ENCODE measurements around the gene ZG16. TPM values are rescaled to one million over a fixed set of nuclear protein-coding genes. Genes with fewer than 3 reads are reported as not detected.
A peak's percentile ranks its signal among the peaks of the same experiment; 100 is the strongest.

Gene ZG16
- total and polyA plus RNA-seq, 11 donors, result 0.04 to 0.08 TPM; not detected in 9

DNA sequence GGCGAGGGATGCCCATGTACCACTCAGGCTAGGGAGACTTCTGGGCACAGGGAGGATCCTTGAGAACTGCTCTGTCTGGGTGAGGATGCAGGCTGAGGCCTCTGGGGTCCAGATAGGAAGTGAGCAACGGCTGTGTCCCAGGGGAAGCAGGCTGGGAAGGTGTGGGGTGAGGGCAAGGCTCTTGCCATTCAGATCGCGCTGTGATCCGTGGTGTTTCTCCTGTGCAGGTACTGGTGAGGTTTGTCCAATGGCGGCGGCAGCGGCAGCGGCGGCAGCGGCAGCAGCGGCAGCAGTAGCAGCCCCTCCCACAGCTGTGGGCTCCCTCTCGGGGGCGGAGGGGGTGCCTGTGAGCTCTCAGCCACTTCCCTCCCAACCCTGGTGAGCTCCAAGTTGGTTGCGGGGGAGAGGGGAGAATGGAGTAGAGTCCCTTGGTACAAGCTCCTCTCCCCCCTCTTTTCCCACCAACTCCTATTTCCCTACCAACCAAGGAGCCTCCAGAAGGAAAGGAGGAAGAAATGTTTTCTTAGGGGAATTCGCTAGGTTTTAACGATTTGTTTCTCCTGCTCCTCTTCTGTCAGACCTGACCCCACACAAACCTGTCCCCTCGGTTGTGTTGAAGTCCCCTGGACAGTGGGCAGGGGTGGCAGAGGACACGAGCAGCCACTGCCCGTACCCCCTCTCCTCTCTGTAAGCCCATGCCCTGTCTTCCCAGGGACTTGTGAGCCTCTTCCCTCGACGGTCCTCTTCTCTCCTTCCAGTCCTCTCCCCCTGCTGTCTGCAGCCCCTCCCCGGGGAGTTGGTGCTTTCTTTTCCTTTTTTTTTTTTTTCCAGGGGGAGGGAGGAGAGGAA lies 32.0 kb downstream of the ZG16 start:
- peak in 2 of 5 donors; percentile 32 to 54 for DNase-seq
- peaks cover 0 to 25% (median 18%) of the 10 kb centered on the region in 9 donors for H3K36me3 ChIP-seq
- H3K9me3 ChIP-seq, result no peaks in the 10 kb centered on the region
- intact Hi-C loops (cut with DNase I), result loop anchor here in 6 of 10 donors (5.0 to 10.0 kb wide), 7 partner anchors 37 to 257 kb away; partner anchors contain the start of genes HIRIP3 (in 3 of the 6), INO80E (in 3 of the 6) and ALDOA (in 1 of the 6)
- peaks cover 3 to 72% (median 59%) of the 10 kb centered on the region in 12 donors for H3K4me1 ChIP-seq
- peak overlapping the region in 5 of 12 donors; percentile 1 to 63 (median 17) for H3K4me3 ChIP-seq
- H3K27me3 ChIP-seq, result peaks cover 0 to 4% (median 0%) of the 10 kb centered on the region in 9 donors
- no peak for TF ChIP-seq POLR2A (IDR thresholded peaks at IDR 0.05)
- TF ChIP-seq, protein P1, sequence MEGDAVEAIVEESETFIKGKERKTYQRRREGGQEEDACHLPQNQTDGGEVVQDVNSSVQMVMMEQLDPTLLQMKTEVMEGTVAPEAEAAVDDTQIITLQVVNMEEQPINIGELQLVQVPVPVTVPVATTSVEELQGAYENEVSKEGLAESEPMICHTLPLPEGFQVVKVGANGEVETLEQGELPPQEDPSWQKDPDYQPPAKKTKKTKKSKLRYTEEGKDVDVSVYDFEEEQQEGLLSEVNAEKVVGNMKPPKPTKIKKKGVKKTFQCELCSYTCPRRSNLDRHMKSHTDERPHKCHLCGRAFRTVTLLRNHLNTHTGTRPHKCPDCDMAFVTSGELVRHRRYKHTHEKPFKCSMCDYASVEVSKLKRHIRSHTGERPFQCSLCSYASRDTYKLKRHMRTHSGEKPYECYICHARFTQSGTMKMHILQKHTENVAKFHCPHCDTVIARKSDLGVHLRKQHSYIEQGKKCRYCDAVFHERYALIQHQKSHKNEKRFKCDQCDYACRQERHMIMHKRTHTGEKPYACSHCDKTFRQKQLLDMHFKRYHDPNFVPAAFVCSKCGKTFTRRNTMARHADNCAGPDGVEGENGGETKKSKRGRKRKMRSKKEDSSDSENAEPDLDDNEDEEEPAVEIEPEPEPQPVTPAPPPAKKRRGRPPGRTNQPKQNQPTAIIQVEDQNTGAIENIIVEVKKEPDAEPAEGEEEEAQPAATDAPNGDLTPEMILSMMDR (IDR thresholded peaks at IDR 0.05), result no peak
- WGBS, 4 donors, result 49 to 53% (median 51%) methylated on average over 20 to 23 of the region's 23 CpGs
- no peak for ATAC-seq
- H3K27ac ChIP-seq, result peak overlapping the region in 11 of 12 donors; percentile 47 to 99 (median 92)

DNA sequence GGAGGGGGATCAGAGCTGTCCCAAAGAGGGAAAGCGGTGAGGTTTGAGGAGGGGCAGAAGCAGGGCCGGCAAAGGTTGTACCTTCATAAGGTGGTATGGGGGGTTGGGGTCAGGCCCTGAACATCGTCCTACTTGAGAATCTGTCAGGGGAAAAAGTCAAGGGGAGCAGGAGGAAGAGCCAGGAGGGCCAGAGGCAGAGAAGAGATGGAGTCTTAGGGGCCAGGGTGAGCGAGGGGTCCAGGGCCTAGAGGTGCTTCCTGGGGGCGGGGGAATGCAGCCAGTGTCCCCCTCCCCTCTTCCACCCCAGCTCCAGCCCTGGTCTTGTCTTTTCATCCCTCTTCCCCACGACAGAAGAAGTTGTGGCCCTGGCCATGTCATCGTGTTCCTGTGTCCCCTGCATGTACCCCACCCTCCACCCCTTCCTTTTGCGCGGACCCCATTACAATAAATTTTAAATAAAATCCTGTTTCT lies 32.7 kb downstream of the ZG16 start:
- Histone ChIP-seq H3K4me1 (peaks cover 3 to 76% (median 63%) of the 10 kb centered on the region in 12 donors), H3K27me3 (peaks cover 0 to 4% (median 0%) of the 10 kb centered on the region in 9 donors), H3K9me3 (no peaks in the 10 kb centered on the region), H3K27ac (peak overlapping the region in 11 of 12 donors; percentile 82 to 99 (median 93)), H3K4me3 (peak overlapping the region in 9 of 12 donors; percentile 53 to 73 (median 64)), H3K36me3 (peaks cover 0 to 25% (median 18%) of the 10 kb centered on the region in 9 donors)
- 22 to 26% (median 24%) methylated on average over 9 of the region's 9 CpGs for WGBS, 4 donors
- intact Hi-C loops (cut with DNase I), result loop anchor here in 5 of 10 donors (5.0 to 10.0 kb wide), 5 partner anchors 37 to 194 kb away; partner anchors contain the start of genes HIRIP3 (in 1 of the 5) and INO80E (in 1 of the 5)
- no peak for TF ChIP-seq POLR2A (IDR thresholded peaks at IDR 0.05)
- ATAC-seq (no peak), DNase-seq (peak in 1 of 5 donors; percentile 43)

DNA sequence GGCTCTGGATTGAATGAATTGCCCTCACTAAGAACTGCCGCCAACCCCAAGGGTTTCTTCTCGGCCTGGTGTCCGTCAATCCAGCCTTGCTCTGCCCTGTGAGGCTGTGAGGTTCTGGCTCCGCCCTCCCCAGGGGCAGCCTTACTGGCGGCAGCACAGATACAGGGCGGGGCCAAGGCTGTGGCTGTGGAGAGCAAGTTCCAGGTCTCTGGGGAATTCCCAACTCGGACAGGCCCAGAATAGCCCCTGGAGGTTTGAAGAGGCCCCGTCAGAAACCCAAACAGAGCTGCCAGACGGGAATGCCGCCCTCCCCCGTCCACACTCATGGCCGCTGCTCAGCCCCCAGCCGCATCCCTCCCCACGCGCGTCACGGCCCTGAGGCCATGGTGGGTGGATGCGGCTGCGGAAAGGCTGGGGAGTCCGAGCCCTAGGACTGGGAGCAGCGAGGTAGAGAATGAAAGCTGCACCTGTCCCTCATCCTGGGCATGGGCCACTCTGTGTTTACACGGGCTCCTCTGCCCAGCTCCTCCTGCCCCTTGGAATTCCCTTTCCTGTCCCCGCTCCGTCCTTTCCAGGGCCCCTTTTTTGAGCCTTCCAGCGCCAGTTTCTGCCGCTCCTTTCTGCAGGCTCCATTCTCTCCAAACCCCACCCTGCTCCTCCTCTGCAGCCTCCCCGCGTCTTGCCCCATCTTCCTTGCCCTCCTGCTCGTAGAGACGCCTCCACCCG lies 33.3 kb downstream of the ZG16 start:
- Histone ChIP-seq H3K4me1 (peaks cover 3 to 76% (median 63%) of the 10 kb centered on the region in 12 donors), H3K27ac (peak overlapping the region; percentile 82 to 99 (median 92)), H3K27me3 (peaks cover 0 to 4% (median 0%) of the 10 kb centered on the region in 9 donors), H3K4me3 (peak overlapping the region; percentile 26 to 73 (median 62)), H3K9me3 (no peaks in the 10 kb centered on the region), H3K36me3 (peaks cover 0 to 25% (median 18%) of the 10 kb centered on the region in 9 donors)
- TF ChIP-seq, protein P1 (IDR thresholded peaks at IDR 0.05), result peak in 2 of 12 donors; percentile 13 to 27
- TF ChIP-seq POLR2A (IDR thresholded peaks at IDR 0.05), result peak in 1 of 2 donors; percentile 83
- intact Hi-C loops (cut with DNase I), result loop anchor here in 5 of 10 donors (5.0 to 10.0 kb wide), 5 partner anchors 36 to 193 kb away; partner anchors contain the start of genes HIRIP3 (in 1 of the 5) and INO80E (in 1 of the 5)
- WGBS, 4 donors, result 0% methylated on average over 24 to 31 of the region's 31 CpGs
- ATAC-seq (peak; percentile 72 to 82 (median 78)), DNase-seq (peak; percentile 97 to 99 (median 98))
